Stomach smooth muscle (tissue), 2 donors: ENCODE data around the gene TNS1.

ENCODE experiments used
- H3K27ac ChIP-seq: one replicate; pipeline ENCODE4 v1.7.0; 2013; ENCODE audit warnings: mild to moderate bottlenecking, low read length, inconsistent platforms
- H3K27me3 ChIP-seq, 2 donors: one replicate each; pipeline ENCODE4 v1.7.0; 2013; ENCODE audit warnings: low read length in 2 of 2; ENCODE audit not compliant: insufficient read depth in 2 of 2, control insufficient read depth in 1 of 2
- H3K36me3 ChIP-seq, 2 donors: one replicate each; pipeline ENCODE4 v1.7.0; 2013; ENCODE audit warnings: low read length in 2 of 2; ENCODE audit not compliant: control insufficient read depth in 2 of 2, insufficient read depth in 2 of 2
- H3K4me1 ChIP-seq: one replicate; pipeline ENCODE4 v1.7.0; 2013; ENCODE audit warnings: low read length; ENCODE audit not compliant: control insufficient read depth, insufficient read depth
- H3K4me3 ChIP-seq, 2 donors: one replicate each; pipeline ENCODE4 v1.7.0; 2013; ENCODE audit warnings: low read length in 2 of 2
- H3K9ac ChIP-seq, 2 donors: one replicate each; pipeline ENCODE4 v1.7.0; 2013; ENCODE audit warnings: low read length in 2 of 2, mild to moderate bottlenecking in 1 of 2
- H3K9me3 ChIP-seq, 2 donors: one replicate each; pipeline ENCODE4 v1.7.0; 2013; ENCODE audit warnings: low read length in 2 of 2; ENCODE audit not compliant: control insufficient read depth in 2 of 2
- donor health status: healthy.
- donor health status: Pancreatic carcinoma.

Gene TNS1

GRCh38 chr2:217909156-217909820 is 93.5 kb downstream of the TNS1 start:
- peak overlapping the region; percentile 99 for H3K27ac ChIP-seq
- peaks cover 11 to 21% of the 10 kb centered on the region in 2 donors for H3K36me3 ChIP-seq
- H3K4me3 ChIP-seq = peak overlapping the region in 1 of 2 donors; percentile 54
- peak overlapping the region; percentile 34 to 58 for H3K9ac ChIP-seq
- H3K27me3 ChIP-seq = no peaks in the 10 kb centered on the region
- H3K9me3 ChIP-seq = no peaks in the 10 kb centered on the region
- H3K4me1 ChIP-seq = peaks cover 99% of the 10 kb centered on the region

- H3K27ac ChIP-seq = peak overlapping the region; percentile 97
- peak overlapping the region; percentile 14 to 29 for H3K4me3 ChIP-seq
- no peaks in the 10 kb centered on the region for H3K27me3 ChIP-seq
- no peaks in the 10 kb centered on the region for H3K9me3 ChIP-seq
- H3K9ac ChIP-seq = peak overlapping the region in 1 of 2 donors; percentile 47
- peaks cover 11 to 21% of the 10 kb centered on the region in 2 donors for H3K36me3 ChIP-seq
- peaks cover 99% of the 10 kb centered on the region for H3K4me1 ChIP-seq
Measured at GRCh38 chr2:217908544-217908943, 94.3 kb downstream of the TNS1 start.

- Histone ChIP-seq H3K4me3 (peak overlapping the region in 1 of 2 donors; percentile 10), H3K4me1 (peaks cover 99% of the 10 kb centered on the region), H3K9ac (no peak overlapping the region), H3K27ac (peak overlapping the region; percentile 97), H3K36me3 (peaks cover 11 to 21% of the 10 kb centered on the region in 2 donors), H3K9me3 (no peaks in the 10 kb centered on the region), H3K27me3 (no peaks in the 10 kb centered on the region)
Measured at GRCh38 chr2:217907266-217907665, 95.5 kb downstream of the TNS1 start.

- Histone ChIP-seq H3K27me3 (no peaks in the 10 kb centered on the region), H3K36me3 (peaks cover 11 to 21% of the 10 kb centered on the region in 2 donors), H3K4me1 (peaks cover 99% of the 10 kb centered on the region), H3K4me3 (peak overlapping the region in 1 of 2 donors; percentile 10), H3K9me3 (no peaks in the 10 kb centered on the region), H3K27ac (peak overlapping the region; percentile 97), H3K9ac (no peak overlapping the region)
Measured at GRCh38 chr2:217906798-217907197, 96.0 kb downstream of the TNS1 start.

- H3K27me3 ChIP-seq = no peaks in the 10 kb centered on the region
- peak overlapping the region; percentile 8 to 47 for H3K9ac ChIP-seq
- peak overlapping the region; percentile 97 for H3K27ac ChIP-seq
- H3K36me3 ChIP-seq = peaks cover 8 to 24% of the 10 kb centered on the region in 2 donors
- H3K9me3 ChIP-seq = no peaks in the 10 kb centered on the region
- H3K4me1 ChIP-seq = peaks cover 99% of the 10 kb centered on the region
- peak overlapping the region in 1 of 2 donors; percentile 60 for H3K4me3 ChIP-seq
Measured at GRCh38 chr2:217905896-217906295, 96.9 kb downstream of the TNS1 start.

- Histone ChIP-seq H3K36me3 (peaks cover 13 to 23% of the 10 kb centered on the region in 2 donors), H3K4me3 (peak overlapping the region in 1 of 2 donors; percentile 60), H3K9ac (peak overlapping the region; percentile 8 to 47), H3K9me3 (no peaks in the 10 kb centered on the region), H3K27me3 (no peaks in the 10 kb centered on the region), H3K4me1 (peaks cover 99% of the 10 kb centered on the region), H3K27ac (peak overlapping the region; percentile 97)
Measured at GRCh38 chr2:217905395-217905794, 97.4 kb downstream of the TNS1 start.

GRCh38 chr2:217904614-217904965 is 98.2 kb downstream of the TNS1 start:
- Histone ChIP-seq H3K9me3 (no peaks in the 10 kb centered on the region), H3K27me3 (no peaks in the 10 kb centered on the region), H3K36me3 (peaks cover 13 to 28% of the 10 kb centered on the region in 2 donors), H3K9ac (peak overlapping the region; percentile 48 to 64), H3K4me3 (peak overlapping the region in 1 of 2 donors; percentile 60), H3K4me1 (peaks cover 99% of the 10 kb centered on the region), H3K27ac (peak overlapping the region; percentile 97)

GRCh38 chr2:217903859-217904613 is 98.8 kb downstream of the TNS1 start:
- H3K27ac ChIP-seq = peak overlapping the region; percentile 97
- H3K27me3 ChIP-seq = no peaks in the 10 kb centered on the region
- H3K9me3 ChIP-seq = no peaks in the 10 kb centered on the region
- H3K9ac ChIP-seq = peak overlapping the region; percentile 48 to 64
- peaks cover 13 to 29% of the 10 kb centered on the region in 2 donors for H3K36me3 ChIP-seq
- H3K4me3 ChIP-seq = peak overlapping the region; percentile 34 to 60
- peaks cover 99% of the 10 kb centered on the region for H3K4me1 ChIP-seq

GRCh38 chr2:217903142-217903858 is 99.5 kb downstream of the TNS1 start:
- Histone ChIP-seq H3K27me3 (no peaks in the 10 kb centered on the region), H3K4me1 (peaks cover 100% of the 10 kb centered on the region), H3K27ac (peak overlapping the region; percentile 97), H3K9me3 (no peaks in the 10 kb centered on the region), H3K4me3 (peak overlapping the region; percentile 40 to 60), H3K36me3 (peaks cover 13 to 29% of the 10 kb centered on the region in 2 donors), H3K9ac (peak overlapping the region; percentile 48 to 64)

GRCh38 chr2:217902379-217903141 is 100.2 kb downstream of the TNS1 start:
- H3K4me3 ChIP-seq = peak overlapping the region; percentile 40
- H3K9me3 ChIP-seq = no peaks in the 10 kb centered on the region
- peaks cover 100% of the 10 kb centered on the region for H3K4me1 ChIP-seq
- H3K9ac ChIP-seq = peak overlapping the region; percentile 48 to 64
- peak overlapping the region; percentile 97 for H3K27ac ChIP-seq
- peaks cover 17 to 30% of the 10 kb centered on the region in 2 donors for H3K36me3 ChIP-seq
- H3K27me3 ChIP-seq = no peaks in the 10 kb centered on the region
